Measurements from ENCODE around the gene KIFC1. TPM values are rescaled to one million over a fixed set of nuclear protein-coding genes. Genes with fewer than 3 reads are reported as not detected.
A peak's percentile ranks its signal among the peaks of the same experiment; 100 is the strongest.

The KIFC1 gene
- total and polyA plus RNA-seq, 9 of the 15 experiments (the other 6 are each of a cell fraction or from before 2014, with no cell fraction given): 1.3 to 95.2 (median 76.9) TPM

DNA sequence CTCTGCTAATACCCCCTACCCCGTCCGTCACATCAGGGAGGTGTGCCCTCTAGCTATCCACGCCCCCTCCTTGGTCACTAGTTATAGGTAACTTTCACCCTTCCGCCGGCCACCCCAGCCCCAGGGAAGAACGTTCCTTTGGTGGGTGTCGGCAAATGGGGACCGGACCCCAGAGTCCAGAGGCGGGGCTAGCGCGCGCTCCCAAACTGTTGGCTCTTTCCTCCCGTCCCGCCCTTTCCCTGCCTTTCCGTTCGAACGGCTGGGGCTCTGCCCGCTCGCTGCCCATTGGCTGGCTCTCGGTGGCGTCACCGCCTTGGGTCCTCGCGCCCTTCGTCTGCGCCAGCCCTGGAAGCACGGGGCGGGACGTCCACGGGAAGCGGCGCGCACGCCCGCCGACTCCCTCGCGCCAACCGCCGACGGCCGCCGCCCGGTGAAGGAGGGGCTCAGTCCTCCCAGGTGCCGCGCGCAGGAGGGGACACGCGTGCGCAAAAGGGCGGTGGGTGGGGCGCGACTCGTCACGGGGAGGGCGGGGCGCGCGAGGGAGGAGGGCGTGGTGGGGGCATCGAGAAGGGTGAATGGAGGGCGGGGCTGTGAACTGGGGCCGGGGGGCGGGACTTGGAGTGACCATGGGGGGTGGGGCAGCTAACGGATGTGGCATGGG lies 18.6 kb downstream of the KIFC1 start (continued):
- TF ChIP-seq IRF1 (CRISPR knock-in tag; IDR thresholded peaks at IDR 0.05; ENCODE audit: borderline replicate concordance) (no peak), ZNF24 (IDR thresholded peaks at IDR 0.05) (no peak), BMI1 (IDR thresholded peaks at IDR 0.05; ENCODE audit: low read length) (no peak), RNF2 (IDR thresholded peaks at IDR 0.05) (no peak; the same call in 1 of the 2 replicates), SNRNP70 (optimal IDR thresholded peaks at IDR 0.05; ENCODE audit: low read depth, low read length) (no peak), LEF1 (IDR thresholded peaks at IDR 0.05) (no peak), ZKSCAN3 (CRISPR knock-in tag; IDR thresholded peaks at IDR 0.05) (no peak), RHOXF2B (CRISPR knock-in tag; conservative IDR thresholded peaks at IDR 0.05) (peak; percentile 94), CTBP1 (IDR thresholded peaks at IDR 0.05; ENCODE audit: borderline replicate concordance) (peak; percentile 99), ZNF174 (CRISPR knock-in tag; IDR thresholded peaks at IDR 0.05) (no peak), TFE3 (CRISPR knock-in tag; IDR thresholded peaks at IDR 0.05) (peak; percentile 2; the same call in 1 of the 2 replicates), ZNF395 (CRISPR knock-in tag; IDR thresholded peaks at IDR 0.05) (peak; percentile 67; the same call in 1 of the 2 replicates), PTBP1 (IDR thresholded peaks at IDR 0.05; ENCODE audit: low read depth, low read length) (no peak), MAFF (IDR thresholded peaks at IDR 0.05; ENCODE audit: low read length) (no peak), ZNF75A (CRISPR knock-in tag; IDR thresholded peaks at IDR 0.05) (no peak), HMBOX1 (IDR thresholded peaks at IDR 0.05) (peak; percentile 93)
- TF ChIP-seq, protein P1, sequence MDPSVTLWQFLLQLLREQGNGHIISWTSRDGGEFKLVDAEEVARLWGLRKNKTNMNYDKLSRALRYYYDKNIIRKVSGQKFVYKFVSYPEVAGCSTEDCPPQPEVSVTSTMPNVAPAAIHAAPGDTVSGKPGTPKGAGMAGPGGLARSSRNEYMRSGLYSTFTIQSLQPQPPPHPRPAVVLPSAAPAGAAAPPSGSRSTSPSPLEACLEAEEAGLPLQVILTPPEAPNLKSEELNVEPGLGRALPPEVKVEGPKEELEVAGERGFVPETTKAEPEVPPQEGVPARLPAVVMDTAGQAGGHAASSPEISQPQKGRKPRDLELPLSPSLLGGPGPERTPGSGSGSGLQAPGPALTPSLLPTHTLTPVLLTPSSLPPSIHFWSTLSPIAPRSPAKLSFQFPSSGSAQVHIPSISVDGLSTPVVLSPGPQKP (CRISPR knock-in tag; IDR thresholded peaks at IDR 0.05): no peak
